DMS79 treated with DMSO at 0.1 percent for 48 hours (cell line): Measurements from ENCODE around the gene TMEM19.
"Not testable (repeated sequence)": the region's sequence is repeated elsewhere in the genome, so short reads cannot be mapped to it uniquely, and the experiment has no call there.

Experiments
- DNase-seq: peaks from one replicate; lab custom pipeline; 2025; lab: John Stamatoyannopoulos, UW

Gene TMEM19

GRCh38 chr12:71666259-71666658, 19.6 kb upstream of the TMEM19 start:
- DNase-seq, result no peak

GRCh38 chr12:71671311-71671710, 14.6 kb upstream of the TMEM19 start:
- no peak for DNase-seq

GRCh38 chr12:71671816-71672215, 14.1 kb upstream of the TMEM19 start:
- DNase-seq, result no peak

- no peak for DNase-seq
Observed at GRCh38 chr12:71682466-71682865, 3.4 kb upstream of the TMEM19 start.

- no peak for DNase-seq
Observed at GRCh38 chr12:71683633-71684032, 2.2 kb upstream of the TMEM19 start.

- DNase-seq, result no peak
Observed at GRCh38 chr12:71684081-71684480, 1.8 kb upstream of the TMEM19 start.

- no peak for DNase-seq
Observed at GRCh38 chr12:71685312-71685906, 473 bp upstream of the TMEM19 start.

- no peak for DNase-seq
Observed at GRCh38 chr12:71686658-71687025, 760 bp downstream of the TMEM19 start.

- not testable (repeated sequence) for DNase-seq
Observed at GRCh38 chr12:71687172-71687571, 1.3 kb downstream of the TMEM19 start.

- DNase-seq, result no peak
Observed at GRCh38 chr12:71688961-71689570, 3.2 kb downstream of the TMEM19 start.

GRCh38 chr12:71691504-71692129, 5.7 kb downstream of the TMEM19 start:
- DNase-seq, result peak; percentile 17

GRCh38 chr12:71693126-71693525, 7.2 kb downstream of the TMEM19 start:
- DNase-seq, result no peak

- DNase-seq, result not testable (repeated sequence)
Observed at GRCh38 chr12:71693651-71694050, 7.8 kb downstream of the TMEM19 start.

GRCh38 chr12:71694099-71694820, 8.4 kb downstream of the TMEM19 start:
- peak; percentile 15 for DNase-seq

- DNase-seq, result no peak
Observed at GRCh38 chr12:71695782-71696181, 9.9 kb downstream of the TMEM19 start.

GRCh38 chr12:71702181-71702580, 16.3 kb downstream of the TMEM19 start:
- DNase-seq, result not testable (repeated sequence)

GRCh38 chr12:71702590-71702989, 16.7 kb downstream of the TMEM19 start:
- no peak for DNase-seq

- DNase-seq, result no peak
Observed at GRCh38 chr12:71703206-71703605, 17.3 kb downstream of the TMEM19 start.

- peak; percentile 71 for DNase-seq
Observed at GRCh38 chr12:71704920-71705319, 19.0 kb downstream of the TMEM19 start.

- DNase-seq, result no peak
Observed at GRCh38 chr12:71708658-71709057, 22.8 kb downstream of the TMEM19 start.

GRCh38 chr12:71710276-71711125, 24.6 kb downstream of the TMEM19 start:
- DNase-seq, result no peak

- DNase-seq, result no peak
Observed at GRCh38 chr12:71718611-71719010, 32.7 kb downstream of the TMEM19 start.
